Measurements from ENCODE around the gene GABARAP.

GRCh38 chr17:7262192-7262934 is 20.1 kb upstream of the GABARAP start, which contains the start of gene CLDN7:
- TF ChIP-seq EZH2 (IDR thresholded peaks at IDR 0.05; ENCODE audit: insufficient read depth, poor library complexity, severe bottlenecking) (no peak), EZH2phosphoT487 (IDR thresholded peaks at IDR 0.05; ENCODE audit: insufficient read depth, low read depth) (no peak)
